DND-41 (cell line): ENCODE measurements around the gene DIS3L2.

Experiments
- CTCF ChIP-seq: IDR thresholded peaks from 2 replicates; pipeline ENCODE4 v1.5.1; 2012; ENCODE audit warnings: borderline replicate concordance, low read length, moderate library complexity, mild to moderate bottlenecking; ENCODE audit not compliant: poor library complexity, severe bottlenecking; ENCODE audit errors: extremely low read depth
- EZH2 ChIP-seq: IDR thresholded peaks from 3 replicates; pipeline ENCODE4 v1.6.1; 2012; ENCODE audit warnings: borderline replicate concordance, low read depth, mild to moderate bottlenecking, moderate library complexity, low read length, inconsistent platforms; ENCODE audit not compliant: severe bottlenecking

GRCh38 chr2:231931481-231931915 lies 30.0 kb upstream of the DIS3L2 start:
- TF ChIP-seq CTCF = no peak
- TF ChIP-seq EZH2 = no peak
